Measurements from ENCODE around the gene EIF2D. TPM values are rescaled to one million over a fixed set of nuclear protein-coding genes. Genes with fewer than 3 reads are reported as not detected.

EIF2D gene
- polyA plus RNA-seq, 12 donors: 35.7 to 70.1 (median 45.5) TPM; not detected in 1

DNA sequence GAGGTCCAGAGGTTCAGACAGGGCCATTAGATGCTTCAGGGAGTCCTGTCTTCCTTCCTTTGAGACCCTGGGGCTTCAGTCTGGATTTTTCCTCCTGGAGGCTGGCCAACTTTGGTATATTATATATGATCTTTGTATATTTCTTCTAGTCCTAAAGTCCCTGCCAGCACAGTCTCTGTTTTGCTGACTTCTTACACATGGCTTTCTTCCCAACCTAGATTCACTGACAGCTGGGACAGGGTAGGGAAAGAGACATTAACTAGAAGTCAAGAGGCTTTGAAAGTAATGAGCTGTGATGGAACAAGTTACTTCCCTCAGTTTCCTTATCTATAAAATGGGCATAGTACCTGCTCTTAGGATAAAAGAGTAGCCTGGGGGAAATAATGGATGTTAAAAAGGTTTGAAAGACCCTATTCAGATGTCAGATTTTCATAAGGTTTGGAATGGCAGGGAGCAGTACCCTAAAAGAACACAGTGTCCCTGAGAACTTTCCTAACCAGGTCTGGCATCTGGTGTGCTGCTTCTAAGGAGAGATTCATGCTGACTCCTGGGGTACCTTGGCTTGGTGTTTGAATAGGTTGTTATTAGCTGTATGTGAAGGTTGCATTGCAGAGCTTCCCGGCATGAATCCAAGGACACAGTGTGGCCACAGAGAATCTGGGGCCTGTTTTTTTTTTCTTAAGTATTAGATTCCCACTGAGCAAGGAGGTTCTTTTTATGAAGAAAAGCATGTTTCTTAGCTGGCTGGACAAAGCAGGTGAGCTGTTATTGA, 57.4 kb downstream of the EIF2D start:
- DNase-seq: no peak

DNA sequence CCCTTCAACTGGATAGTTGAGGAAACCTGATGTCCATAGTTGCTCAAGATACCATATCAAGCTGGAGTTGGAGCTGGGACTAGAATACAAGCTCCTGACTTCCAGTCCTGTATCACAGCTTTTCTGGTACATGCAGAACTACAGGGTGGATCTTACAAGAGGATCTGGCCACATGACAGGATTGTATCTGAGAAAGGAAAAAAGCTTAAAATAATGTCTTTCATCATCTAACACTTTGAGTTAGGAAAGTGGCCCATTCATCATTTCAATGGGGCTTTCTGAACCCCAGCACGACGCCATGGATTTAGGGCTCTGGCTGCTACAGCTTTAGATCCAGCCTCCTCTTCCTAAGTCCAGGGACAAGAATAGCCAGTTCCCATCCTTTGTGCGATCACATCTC, 58.1 kb downstream of the EIF2D start:
- DNase-seq: no peak

DNA sequence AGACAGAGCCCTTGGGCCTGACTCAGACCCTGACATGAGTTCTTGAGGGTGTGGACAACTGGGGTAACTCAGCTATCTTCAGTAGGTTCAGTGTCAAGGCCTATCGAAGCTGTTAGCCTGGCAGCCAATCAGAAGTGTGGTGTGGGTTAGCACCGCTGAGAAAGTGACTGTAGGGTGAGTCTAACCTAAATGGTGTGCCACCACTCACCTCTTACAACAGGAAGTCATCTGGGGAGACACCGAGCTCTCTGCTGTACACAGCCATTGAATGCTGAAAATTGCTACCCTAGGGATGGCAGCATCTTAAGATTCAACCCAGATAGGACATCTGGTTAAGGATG, 60.3 kb downstream of the EIF2D start:
- no peak for DNase-seq

DNA sequence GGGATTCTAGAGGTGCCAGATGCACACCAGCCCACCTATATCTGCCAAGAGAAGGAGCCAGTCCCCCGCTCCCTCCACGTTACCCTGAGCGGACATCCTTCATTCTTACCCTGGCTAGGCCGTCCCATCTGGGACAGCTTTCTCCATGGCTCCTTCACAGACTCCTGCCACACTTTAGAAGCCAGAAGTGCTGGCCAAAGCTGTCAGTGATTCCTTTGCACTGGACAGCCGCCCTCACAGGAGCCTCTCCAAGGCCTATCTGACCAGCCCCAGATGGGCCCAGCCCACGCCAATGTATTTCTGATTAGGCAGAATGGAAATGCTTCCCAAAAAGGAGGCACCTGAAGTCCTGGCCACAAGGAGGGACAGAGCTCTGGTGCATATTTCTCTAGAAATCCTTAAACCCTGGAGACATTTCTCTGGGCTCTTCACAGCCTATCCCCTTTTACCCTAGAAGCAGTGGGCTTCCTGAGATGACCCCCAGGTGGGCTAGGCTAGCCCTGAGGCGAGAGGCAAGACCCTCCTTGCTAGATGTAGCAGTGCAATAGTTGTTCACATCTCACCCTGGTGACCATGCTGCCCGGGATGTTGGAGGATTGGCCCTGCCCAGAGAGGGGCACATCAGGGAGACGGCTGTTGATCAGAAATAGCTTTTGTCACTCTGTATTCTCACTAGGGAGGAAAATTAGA, 60.8 kb downstream of the EIF2D start:
- DNase-seq: no peak

DNA sequence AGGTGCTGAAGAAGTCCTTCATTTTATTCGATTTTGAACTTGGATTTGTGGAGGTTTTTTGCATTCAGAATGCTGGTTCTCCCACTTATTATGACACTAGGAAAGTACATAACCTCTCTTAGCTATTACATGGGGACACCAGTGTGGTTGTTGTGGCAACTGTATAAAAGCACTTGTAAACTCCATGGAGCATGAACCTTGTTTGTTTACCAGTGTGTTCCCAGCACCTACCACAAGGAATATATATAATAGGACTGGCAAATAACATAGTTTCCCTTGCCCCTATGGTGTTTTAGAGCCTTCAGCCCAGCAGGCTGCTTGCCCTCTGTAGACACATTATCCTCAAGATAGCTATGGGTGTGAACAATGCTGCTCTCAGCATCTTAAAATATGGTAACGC, 61.8 kb downstream of the EIF2D start:
- no peak for DNase-seq

DNA sequence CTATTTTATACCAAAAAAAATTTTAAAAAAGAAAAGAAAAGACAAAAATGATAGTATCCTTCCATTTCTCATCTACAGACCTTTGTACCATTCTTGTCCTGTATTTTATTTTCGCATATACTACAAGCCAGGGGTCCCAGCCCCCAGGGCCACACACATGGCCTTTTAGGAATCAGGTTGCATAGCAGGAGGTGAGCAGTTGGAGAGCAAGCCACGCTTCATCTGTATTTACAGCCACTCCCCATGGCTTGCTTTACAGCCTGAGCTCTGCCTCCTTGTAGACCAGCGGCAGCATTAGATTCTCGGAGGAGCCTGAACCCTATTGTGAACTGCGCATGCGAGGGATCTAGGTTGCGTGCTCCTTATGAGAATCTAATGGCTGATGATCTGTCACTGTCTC, 65.2 kb downstream of the EIF2D start:
- DNase-seq: no peak

DNA sequence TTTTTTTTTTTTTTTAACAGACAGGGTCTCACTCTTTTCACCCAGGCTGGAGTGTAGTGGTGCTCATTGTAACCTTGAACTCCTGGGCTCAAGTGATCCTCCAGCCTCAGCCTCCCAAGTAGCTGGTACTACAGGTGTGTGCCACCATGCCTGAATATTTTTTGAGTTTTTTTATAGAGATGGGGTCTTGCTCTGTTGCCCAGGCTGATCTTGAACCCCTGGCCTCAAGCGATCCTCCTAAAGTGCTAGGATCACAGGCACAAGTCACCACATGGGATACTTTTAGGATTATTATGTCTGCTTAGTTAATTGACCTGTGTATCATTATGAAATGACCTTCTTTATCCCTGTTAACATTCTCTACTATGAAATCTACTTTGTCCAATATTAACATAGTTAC, 66.9 kb downstream of the EIF2D start:
- DNase-seq: no peak

DNA sequence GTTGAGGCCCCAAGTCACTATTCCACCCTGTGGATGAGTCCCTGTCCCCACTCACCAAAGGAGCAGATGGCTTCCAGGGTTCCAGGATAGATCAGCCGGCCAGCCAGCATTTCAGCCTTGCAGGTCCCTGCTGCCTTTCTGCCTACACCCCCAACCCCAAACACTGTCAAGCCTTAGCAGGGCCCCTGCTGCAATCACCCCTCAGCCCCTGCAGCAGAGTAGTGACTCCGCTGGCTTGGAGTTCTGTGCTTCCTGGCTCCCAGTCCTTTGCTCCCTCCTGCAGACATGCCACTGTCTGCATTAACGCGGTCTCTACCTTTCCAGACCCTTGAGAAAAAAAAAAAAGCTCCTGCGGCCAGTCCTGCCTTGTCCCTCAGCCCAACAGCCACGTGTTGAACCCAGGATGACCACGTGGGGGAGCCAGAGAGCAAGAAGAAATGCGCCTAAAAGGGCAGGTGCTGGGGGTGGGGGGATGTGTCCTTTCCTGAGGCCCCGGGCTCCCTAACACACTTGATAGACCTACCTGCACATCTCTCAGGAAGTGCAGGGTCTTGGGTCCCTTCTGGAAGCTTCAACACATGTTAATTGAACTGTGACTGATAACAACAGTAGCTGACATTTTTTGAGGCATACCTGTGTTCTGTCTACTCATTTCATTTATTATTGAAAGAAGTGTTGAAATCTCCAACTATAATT, 67.6 kb downstream of the EIF2D start:
- DNase-seq: peak; percentile 66

Other genes starting within 250 kb of the EIF2D start
- gene IKBKE, start 142.0 kb downstream of the EIF2D start, polyA plus RNA-seq (ENCODE audit: insufficient read length in 12 of 12): 10 to 100 TPM in 1 of 12 donors, 1 to 10 TPM in 10, not detected in 1; 2.0 to 11.0 (median 3.2) TPM
- 10 to 100 TPM in 1 of 12 donors, 1 to 10 TPM in 10, not detected in 1; 4.8 to 14.7 (median 7.7) TPM for gene RASSF5, start 104.9 kb downstream of the EIF2D start, polyA plus RNA-seq (ENCODE audit: insufficient read length in 12 of 12)
- gene DYRK3, start 23.1 kb upstream of the EIF2D start, polyA plus RNA-seq (ENCODE audit: insufficient read length in 12 of 12): 1 to 10 TPM in 10 of 12 donors, not detected in 2; 3.3 to 6.5 (median 5.3) TPM
- gene MAPKAPK2, start 72.4 kb upstream of the EIF2D start, polyA plus RNA-seq (ENCODE audit: insufficient read length in 12 of 12): 10 to 100 TPM in 11 of 12 donors, not detected in 1; 52.6 to 81.0 (median 71.1) TPM
- gene IL19, start 158.3 kb upstream of the EIF2D start, polyA plus RNA-seq (ENCODE audit: insufficient read length in 12 of 12): not detected
- gene IL10, start 160.0 kb upstream of the EIF2D start, polyA plus RNA-seq (ENCODE audit: insufficient read length in 12 of 12): 1 to 10 TPM in 2 of 12 donors, under 1 TPM in 7, not detected in 3; 0.14 to 1.2 (median 0.49) TPM

Data from muscle of arm (tissue), 12 donors.